ENCODE measurements around the gene SQSTM1. TPM values are rescaled to one million over a fixed set of nuclear protein-coding genes. Genes with fewer than 3 reads are reported as not detected.

The SQSTM1 gene
- total and polyA plus RNA-seq, 9 of the 15 experiments (the other 6 are each of a cell fraction or from before 2014, with no cell fraction given) = 5.6 to 148 (median 64.0) TPM

- no peak for TF ChIP-seq GTF2B (IDR thresholded peaks at IDR 0.05; ENCODE audit: extremely low read depth, insufficient read length)
- no peak for TF ChIP-seq SMAD4 (CRISPR knock-in tag; conservative IDR thresholded peaks at IDR 0.05)
- no peak for TF ChIP-seq MBD2 (IDR thresholded peaks at IDR 0.05; ENCODE audit: borderline replicate concordance, low read depth)
- no peak for TF ChIP-seq EHMT2 (IDR thresholded peaks at IDR 0.05)
- peak; percentile 25; the same call in 1 of the 2 replicates for TF ChIP-seq SUPT5H (IDR thresholded peaks at IDR 0.05)
- TF ChIP-seq, protein P1, sequence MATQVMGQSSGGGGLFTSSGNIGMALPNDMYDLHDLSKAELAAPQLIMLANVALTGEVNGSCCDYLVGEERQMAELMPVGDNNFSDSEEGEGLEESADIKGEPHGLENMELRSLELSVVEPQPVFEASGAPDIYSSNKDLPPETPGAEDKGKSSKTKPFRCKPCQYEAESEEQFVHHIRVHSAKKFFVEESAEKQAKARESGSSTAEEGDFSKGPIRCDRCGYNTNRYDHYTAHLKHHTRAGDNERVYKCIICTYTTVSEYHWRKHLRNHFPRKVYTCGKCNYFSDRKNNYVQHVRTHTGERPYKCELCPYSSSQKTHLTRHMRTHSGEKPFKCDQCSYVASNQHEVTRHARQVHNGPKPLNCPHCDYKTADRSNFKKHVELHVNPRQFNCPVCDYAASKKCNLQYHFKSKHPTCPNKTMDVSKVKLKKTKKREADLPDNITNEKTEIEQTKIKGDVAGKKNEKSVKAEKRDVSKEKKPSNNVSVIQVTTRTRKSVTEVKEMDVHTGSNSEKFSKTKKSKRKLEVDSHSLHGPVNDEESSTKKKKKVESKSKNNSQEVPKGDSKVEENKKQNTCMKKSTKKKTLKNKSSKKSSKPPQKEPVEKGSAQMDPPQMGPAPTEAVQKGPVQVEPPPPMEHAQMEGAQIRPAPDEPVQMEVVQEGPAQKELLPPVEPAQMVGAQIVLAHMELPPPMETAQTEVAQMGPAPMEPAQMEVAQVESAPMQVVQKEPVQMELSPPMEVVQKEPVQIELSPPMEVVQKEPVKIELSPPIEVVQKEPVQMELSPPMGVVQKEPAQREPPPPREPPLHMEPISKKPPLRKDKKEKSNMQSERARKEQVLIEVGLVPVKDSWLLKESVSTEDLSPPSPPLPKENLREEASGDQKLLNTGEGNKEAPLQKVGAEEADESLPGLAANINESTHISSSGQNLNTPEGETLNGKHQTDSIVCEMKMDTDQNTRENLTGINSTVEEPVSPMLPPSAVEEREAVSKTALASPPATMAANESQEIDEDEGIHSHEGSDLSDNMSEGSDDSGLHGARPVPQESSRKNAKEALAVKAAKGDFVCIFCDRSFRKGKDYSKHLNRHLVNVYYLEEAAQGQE (IDR thresholded peaks at IDR 0.05; ENCODE audit: borderline replicate concordance) = peak; percentile 12; the same call in 1 of the 2 replicates
- TF ChIP-seq, protein P1 (CRISPR knock-in tag; IDR thresholded peaks at IDR 0.05; ENCODE audit: low read depth) = no peak
- peak; percentile 37; the same call in 1 of the 2 replicates for TF ChIP-seq POLR2AphosphoS5 (IDR thresholded peaks at IDR 0.05; ENCODE audit: control insufficient read depth, insufficient read depth, low read depth, low read length)
- TF ChIP-seq ESRRA (IDR thresholded peaks at IDR 0.05; ENCODE audit: borderline replicate concordance, low read depth) = no peak
- no peak for TF ChIP-seq SRSF3 (IDR thresholded peaks at IDR 0.05; ENCODE audit: insufficient read depth, low read length)
These were observed 15.0 kb upstream of the SQSTM1 start (continued) for GRCh38 chr5:179805529-179806249.

Measured in K562 (cell line).